HAP-1 (cell line): ENCODE results near the gene ARL8B.

Experiments used
- DNase-seq, 2 experiments: peaks; one replicate each; pipeline ENCODE4 v3.0.0-alpha.2; 2016 to 2020; ENCODE audit warnings: low spot score in 2 of 2
- H3K27me3 ChIP-seq: fragments of 250-450 bp; sonication (Bioruptor Pico); 2 replicates; pipeline ENCODE4 v1.5.1; 2020; ENCODE audit warnings: low read depth, mild to moderate bottlenecking, moderate library complexity
- H3K36me3 ChIP-seq: fragments of 250-450 bp; sonication (Bioruptor Pico); replicated peaks from 2 replicates; pipeline ENCODE4 v1.5.1; 2020; ENCODE audit warnings: mild to moderate bottlenecking
- H3K4me1 ChIP-seq: fragments of 250-450 bp; sonication (Bioruptor Pico); 2 replicates; pipeline ENCODE4 v1.5.1; 2020; ENCODE audit warnings: mild to moderate bottlenecking
- H3K4me3 ChIP-seq: fragments of 250-450 bp; sonication (Bioruptor Pico); 2 replicates; pipeline ENCODE4 v1.5.1; 2020; ENCODE audit warnings: mild to moderate bottlenecking, moderate library complexity
- H3K9me3 ChIP-seq: fragments of 250-450 bp; sonication (Bioruptor Pico); 2 replicates; pipeline ENCODE4 v1.5.1; 2020; ENCODE audit warnings: mild to moderate bottlenecking, moderate library complexity
- in situ Hi-C: fragments of 300-500 bp; cut with MboI; formaldehyde crosslinking; loops from 3 replicates; pipeline ENCODE4 v1.14.3; 2020; ENCODE audit warnings: low sequenced_read_pairs, inconsistent platforms, mixed read lengths

The ARL8B gene

DNA sequence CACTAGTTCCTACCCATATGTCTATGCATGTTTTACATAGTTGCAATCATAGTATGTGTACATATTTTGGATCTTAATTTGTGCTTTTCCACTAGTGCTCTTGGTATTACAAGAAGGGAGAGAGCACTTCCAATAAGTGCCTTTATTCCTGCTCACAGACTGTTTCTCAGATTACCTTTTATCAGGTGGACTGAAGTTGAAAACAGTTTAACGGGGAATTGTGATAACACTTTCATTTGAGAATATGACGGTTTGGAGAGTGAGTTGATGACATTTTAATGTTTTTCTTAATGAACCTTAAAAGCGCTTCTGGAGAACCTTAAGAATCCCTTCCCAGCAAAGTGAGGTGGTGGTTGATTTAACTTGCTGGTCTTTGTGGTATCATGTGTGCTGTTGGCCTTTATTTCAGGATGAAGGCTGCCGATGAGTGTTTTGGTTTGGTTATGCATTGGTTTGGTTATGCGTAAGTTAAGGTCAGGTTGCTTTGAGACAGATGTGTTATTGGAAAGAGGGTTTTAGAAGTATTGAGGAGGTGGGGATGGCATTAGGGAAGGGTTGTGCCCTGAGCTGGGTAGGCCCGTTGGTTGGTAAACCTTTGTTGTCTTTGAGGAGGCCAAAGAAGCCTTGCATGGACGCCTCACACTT lies 68.2 kb downstream of the ARL8B start:
- H3K27me3 ChIP-seq = no peaks in the 10 kb centered on the region
- peaks cover 20% of the 10 kb centered on the region for H3K36me3 ChIP-seq
- no peaks in the 10 kb centered on the region for H3K9me3 ChIP-seq
- in situ Hi-C loops = no loop called here
- no peak for DNase-seq
- H3K4me3 ChIP-seq = peak overlapping the region; percentile 95
- peaks cover 10% of the 10 kb centered on the region for H3K4me1 ChIP-seq

- Histone ChIP-seq H3K9me3 (no peaks in the 10 kb centered on the region), H3K4me3 (no peak overlapping the region), H3K27me3 (no peaks in the 10 kb centered on the region), H3K36me3 (peaks cover 20% of the 10 kb centered on the region), H3K4me1 (peaks cover 10% of the 10 kb centered on the region; the same call in 1 of the 2 replicates)
- in situ Hi-C loops = no loop called here
- DNase-seq = no peak
Observed at GRCh38 chr3:5191555-5192304, 69.6 kb downstream of the ARL8B start.

GRCh38 chr3:5192571-5193365 lies 70.7 kb downstream of the ARL8B start:
- in situ Hi-C loops = no loop called here
- Histone ChIP-seq H3K4me3 (no peak overlapping the region), H3K4me1 (peaks cover 15% of the 10 kb centered on the region), H3K9me3 (no peaks in the 10 kb centered on the region), H3K36me3 (peaks cover 27% of the 10 kb centered on the region), H3K27me3 (no peaks in the 10 kb centered on the region)
- no peak for DNase-seq

DNA sequence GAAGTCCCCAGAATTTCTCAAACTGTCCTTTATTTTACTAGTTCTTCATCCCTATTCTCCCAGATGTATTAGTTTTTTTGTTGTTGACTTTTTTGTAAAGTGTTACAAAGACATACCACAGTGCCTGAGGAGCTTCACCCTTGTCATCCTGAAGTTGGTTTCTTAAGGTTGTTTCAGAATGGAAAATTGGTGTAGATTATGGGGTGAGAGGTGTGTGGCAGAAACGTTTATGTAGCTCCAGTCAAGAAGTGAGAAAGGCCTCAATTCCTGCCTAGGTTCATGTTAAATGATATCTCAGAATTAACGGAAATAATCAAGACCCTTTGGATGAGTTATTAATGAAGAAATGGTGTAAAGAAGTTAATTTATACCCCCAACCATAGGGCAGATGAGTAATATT lies 72.2 kb downstream of the ARL8B start:
- Histone ChIP-seq H3K36me3 (peaks cover 31% of the 10 kb centered on the region), H3K9me3 (no peaks in the 10 kb centered on the region), H3K4me1 (peaks cover 15% of the 10 kb centered on the region), H3K4me3 (no peak overlapping the region), H3K27me3 (no peaks in the 10 kb centered on the region)
- no peak for DNase-seq
- in situ Hi-C loops = no loop called here

- in situ Hi-C loops = no loop called here
- H3K27me3 ChIP-seq = no peaks in the 10 kb centered on the region
- no peak for DNase-seq
- peaks cover 35% of the 10 kb centered on the region for H3K36me3 ChIP-seq
- H3K4me3 ChIP-seq = no peak overlapping the region
- H3K9me3 ChIP-seq = no peaks in the 10 kb centered on the region
- peaks cover 14% of the 10 kb centered on the region for H3K4me1 ChIP-seq
Observed at GRCh38 chr3:5194801-5195509, 72.9 kb downstream of the ARL8B start.

GRCh38 chr3:5195605-5196004 lies 73.5 kb downstream of the ARL8B start:
- no peaks in the 10 kb centered on the region for H3K27me3 ChIP-seq
- in situ Hi-C loops = no loop called here
- H3K9me3 ChIP-seq = no peaks in the 10 kb centered on the region
- H3K36me3 ChIP-seq = peaks cover 41% of the 10 kb centered on the region
- H3K4me1 ChIP-seq = peaks cover 9% of the 10 kb centered on the region
- H3K4me3 ChIP-seq = no peak overlapping the region
- no peak for DNase-seq

- Histone ChIP-seq H3K4me3 (no peak overlapping the region), H3K4me1 (peaks cover 8% of the 10 kb centered on the region), H3K9me3 (no peaks in the 10 kb centered on the region), H3K36me3 (peaks cover 42% of the 10 kb centered on the region), H3K27me3 (no peaks in the 10 kb centered on the region)
- no peak for DNase-seq
- in situ Hi-C loops = no loop called here
Observed at GRCh38 chr3:5197022-5197421, 74.9 kb downstream of the ARL8B start.

GRCh38 chr3:5197470-5198312 lies 75.6 kb downstream of the ARL8B start:
- DNase-seq = no peak
- H3K4me1 ChIP-seq = peaks cover 6% of the 10 kb centered on the region
- peaks cover 44% of the 10 kb centered on the region for H3K36me3 ChIP-seq
- in situ Hi-C loops = no loop called here
- H3K27me3 ChIP-seq = no peaks in the 10 kb centered on the region
- H3K4me3 ChIP-seq = no peak overlapping the region
- H3K9me3 ChIP-seq = no peaks in the 10 kb centered on the region

- H3K36me3 ChIP-seq = peaks cover 50% of the 10 kb centered on the region
- peaks cover 6% of the 10 kb centered on the region for H3K4me1 ChIP-seq
- H3K4me3 ChIP-seq = no peak overlapping the region
- in situ Hi-C loops = no loop called here
- no peak for DNase-seq
- H3K27me3 ChIP-seq = no peaks in the 10 kb centered on the region
- H3K9me3 ChIP-seq = no peaks in the 10 kb centered on the region
Observed at GRCh38 chr3:5198313-5198677, 76.2 kb downstream of the ARL8B start.

- Histone ChIP-seq H3K4me3 (no peak overlapping the region), H3K36me3 (peaks cover 51% of the 10 kb centered on the region), H3K9me3 (no peaks in the 10 kb centered on the region), H3K27me3 (no peaks in the 10 kb centered on the region), H3K4me1 (peaks cover 6% of the 10 kb centered on the region)
- no peak for DNase-seq
- in situ Hi-C loops = no loop called here
Observed at GRCh38 chr3:5198986-5199731, 77.1 kb downstream of the ARL8B start.

DNA sequence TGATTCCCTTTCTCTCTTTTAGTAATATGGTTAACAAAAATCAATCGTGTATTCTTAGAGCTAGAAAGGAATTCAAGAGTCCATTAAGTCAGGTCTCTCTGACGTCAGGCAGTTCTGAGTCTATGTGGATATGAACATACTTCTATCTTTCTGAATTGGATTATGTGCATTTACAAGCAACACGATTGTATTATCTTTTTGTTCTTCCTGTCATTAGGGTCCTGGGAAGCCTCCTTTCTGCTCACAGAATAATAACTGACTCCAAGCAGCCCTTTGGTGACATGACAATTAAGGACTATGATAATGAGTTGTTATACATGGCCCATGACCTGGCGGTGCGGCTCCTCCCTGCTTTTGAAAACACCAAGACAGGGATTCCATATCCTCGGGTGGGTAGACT lies 79.4 kb downstream of the ARL8B start:
- no peaks in the 10 kb centered on the region for H3K27me3 ChIP-seq
- H3K36me3 ChIP-seq = peaks cover 67% of the 10 kb centered on the region
- no peak overlapping the region for H3K4me3 ChIP-seq
- no peaks in the 10 kb centered on the region for H3K9me3 ChIP-seq
- in situ Hi-C loops = no loop called here
- H3K4me1 ChIP-seq = peaks cover 6% of the 10 kb centered on the region
- DNase-seq = peak; percentile 45 to 49

DNA sequence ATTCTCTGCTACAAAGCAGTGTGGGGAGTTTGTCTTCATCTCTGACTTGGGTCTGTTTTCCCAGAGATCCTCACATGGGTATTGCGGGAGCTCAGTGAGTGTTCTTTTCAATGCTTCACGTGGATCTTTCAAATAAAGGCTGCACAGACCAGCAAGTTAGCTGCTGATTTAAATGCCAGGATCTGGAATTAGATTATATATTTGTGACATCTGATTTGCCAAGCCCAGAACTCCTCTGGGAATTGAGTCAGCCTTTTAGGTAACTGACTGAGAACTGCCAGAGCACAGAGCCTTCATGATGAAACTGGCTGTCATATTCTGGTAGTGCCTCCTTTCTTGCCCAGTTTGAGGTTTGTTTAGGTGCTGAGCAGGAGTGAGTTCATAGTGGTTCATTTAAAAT lies 80.1 kb downstream of the ARL8B start:
- DNase-seq = no peak
- in situ Hi-C loops = no loop called here
- peaks cover 4% of the 10 kb centered on the region for H3K4me1 ChIP-seq

More for the DNA sequence above, 80.1 kb downstream of the ARL8B start:
- H3K9me3 ChIP-seq = no peaks in the 10 kb centered on the region
- no peak overlapping the region for H3K4me3 ChIP-seq
- peaks cover 68% of the 10 kb centered on the region for H3K36me3 ChIP-seq
- H3K27me3 ChIP-seq = no peaks in the 10 kb centered on the region
